GM19238 (cell line): Measurements from ENCODE around the gene SPINK13.
"Not testable (repeated sequence)": the region's sequence is repeated elsewhere in the genome, so short reads cannot be mapped to it uniquely, and the experiment has no call there.

ENCODE experiments used
- DNase-seq: peaks from one replicate; pipeline ENCODE4 v3.0.0; 2011; ENCODE audit warnings: low spot score; ENCODE audit not compliant: insufficient read length

SPINK13 gene, protein sequence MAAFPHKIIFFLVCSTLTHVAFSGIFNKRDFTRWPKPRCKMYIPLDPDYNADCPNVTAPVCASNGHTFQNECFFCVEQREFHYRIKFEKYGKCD

GRCh38 chr5:148268566-148268965, at the start of gene SPINK13:
TSS of gene SPINK13 (plus strand) at chr5:148268794. CDS start at chr5:148270073, 1,279 bp downstream.
- no peak for DNase-seq

- DNase-seq, result no peak
These were observed 47.1 kb upstream of the SPINK13 start for GRCh38 chr5:148221508-148221907.

GRCh38 chr5:148224117-148224742, 44.4 kb upstream of the SPINK13 start:
- DNase-seq, result no peak

GRCh38 chr5:148228392-148228984, 40.1 kb upstream of the SPINK13 start:
- no peak for DNase-seq

- DNase-seq, result no peak
These were observed 38.8 kb upstream of the SPINK13 start for GRCh38 chr5:148229840-148230239.

GRCh38 chr5:148230240-148230639, 38.4 kb upstream of the SPINK13 start:
- no peak for DNase-seq

GRCh38 chr5:148237785-148238417, 30.7 kb upstream of the SPINK13 start:
- no peak for DNase-seq

- DNase-seq, result no peak
These were observed 30.2 kb upstream of the SPINK13 start, which contains the start of gene MARCOL for GRCh38 chr5:148238418-148238794. TSS of gene MARCOL (plus strand) at chr5:148238525. CDS start at chr5:148238598, 73 bp downstream.

- DNase-seq, result no peak
These were observed 19.7 kb upstream of the SPINK13 start for GRCh38 chr5:148248894-148249293.

DNA sequence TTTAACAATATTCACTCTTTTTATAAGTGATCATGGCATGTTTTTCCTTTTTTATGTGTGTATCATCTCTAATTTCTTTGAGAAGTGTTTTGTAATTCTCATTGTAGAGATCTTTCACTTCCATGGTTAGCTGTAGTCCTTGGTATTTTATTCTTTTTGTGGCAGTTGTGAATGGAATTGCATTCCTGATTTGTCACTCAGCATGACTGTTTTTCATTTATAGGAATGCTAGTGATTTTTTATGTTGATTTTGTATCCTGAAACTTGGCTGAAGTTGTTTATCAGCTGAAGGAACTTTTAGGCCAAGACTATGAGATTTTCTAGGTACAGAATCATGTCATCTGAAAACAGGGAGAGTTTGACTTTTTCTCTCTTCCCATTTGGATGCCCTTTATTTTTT, 13.1 kb upstream of the SPINK13 start:
- DNase-seq, result no peak

DNA sequence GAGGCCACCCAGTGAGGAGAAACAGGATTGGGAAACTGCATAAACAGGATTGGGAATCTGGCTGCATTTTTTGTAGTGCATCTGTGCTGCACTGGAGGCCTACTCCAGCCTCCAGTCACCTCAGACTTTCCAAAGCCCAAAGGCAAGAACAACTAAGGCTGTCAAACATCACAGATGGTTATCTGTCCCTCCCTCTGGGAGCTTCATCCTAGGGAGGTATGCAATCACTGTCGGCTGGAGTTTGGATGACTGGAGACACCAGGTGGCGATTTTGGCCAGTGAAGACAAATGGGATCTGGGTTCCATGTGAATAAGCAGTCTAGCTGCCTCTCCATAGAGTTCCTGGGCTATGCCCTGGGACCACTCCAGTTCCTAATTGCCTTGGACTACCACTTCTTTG, 9.3 kb upstream of the SPINK13 start:
- DNase-seq, result no peak

GRCh38 chr5:148261221-148261620, 7.4 kb upstream of the SPINK13 start:
- no peak for DNase-seq

DNA sequence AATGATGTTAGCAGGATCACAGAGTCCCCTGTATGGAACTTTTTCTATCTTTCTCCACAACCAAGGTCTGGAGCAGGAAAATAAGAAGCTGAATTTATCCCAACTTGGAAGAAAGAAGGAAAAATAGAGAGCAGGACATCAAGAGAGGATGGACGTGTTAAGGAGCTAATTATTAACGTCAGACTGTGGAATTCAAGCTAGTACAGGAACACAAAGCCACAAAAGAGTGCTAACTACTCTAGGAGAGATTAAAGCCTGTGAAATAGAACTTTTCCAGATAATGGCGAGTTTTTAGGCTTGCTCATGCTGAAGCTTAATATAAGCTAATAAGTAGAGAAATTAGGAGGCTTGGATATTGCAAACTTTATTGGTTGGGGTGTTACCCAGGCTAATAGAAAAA, 632 bp upstream of the SPINK13 start:
- DNase-seq, result no peak

GRCh38 chr5:148275129-148275528, 6.5 kb downstream of the SPINK13 start:
- not testable (repeated sequence) for DNase-seq

- not testable (repeated sequence) for DNase-seq
These were observed 12.3 kb downstream of the SPINK13 start for GRCh38 chr5:148280893-148281292.

DNA sequence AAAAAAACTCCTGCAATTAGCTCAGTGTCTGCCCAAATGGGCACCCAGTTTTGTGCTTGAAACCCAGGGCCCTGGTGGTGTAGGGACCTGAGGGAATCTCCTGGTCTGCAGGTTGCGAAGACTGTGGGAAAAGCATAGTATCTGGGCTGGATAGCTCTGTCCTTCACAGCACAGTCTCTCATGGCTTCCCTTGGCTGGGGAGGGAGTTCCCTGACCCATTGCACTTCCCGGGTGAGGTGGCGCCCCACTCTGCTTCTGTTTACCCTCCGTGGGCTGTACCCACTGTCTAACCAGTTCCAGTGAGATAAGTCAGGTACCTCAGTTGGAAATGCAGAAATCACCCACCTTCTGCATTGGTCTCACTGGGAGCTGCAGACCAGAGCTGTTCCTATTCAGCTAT, 12.7 kb downstream of the SPINK13 start:
- DNase-seq, result not testable (repeated sequence)

GRCh38 chr5:148290271-148291195, 21.9 kb downstream of the SPINK13 start:
- no peak for DNase-seq

GRCh38 chr5:148297731-148298130, 29.1 kb downstream of the SPINK13 start:
- no peak for DNase-seq

DNA sequence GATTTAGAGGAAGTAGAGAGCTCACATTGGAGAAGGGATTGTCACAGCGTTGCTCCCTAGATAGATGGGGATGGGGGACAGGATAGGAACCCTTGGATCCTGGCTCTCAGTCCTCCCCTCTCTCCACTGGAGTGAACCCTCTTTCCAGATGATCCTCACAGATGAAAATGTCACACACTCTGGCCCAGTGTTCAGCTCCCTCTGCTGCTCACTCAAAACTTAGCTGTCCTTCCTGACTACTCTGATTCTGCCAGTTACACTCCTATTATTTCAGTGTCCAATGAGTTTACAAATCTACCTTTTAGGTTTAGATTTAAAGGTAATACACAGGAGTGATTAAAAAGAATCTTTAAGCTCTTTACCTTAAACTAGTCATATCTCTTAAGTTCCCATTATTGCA, 37.9 kb downstream of the SPINK13 start:
- DNase-seq, result no peak

DNA sequence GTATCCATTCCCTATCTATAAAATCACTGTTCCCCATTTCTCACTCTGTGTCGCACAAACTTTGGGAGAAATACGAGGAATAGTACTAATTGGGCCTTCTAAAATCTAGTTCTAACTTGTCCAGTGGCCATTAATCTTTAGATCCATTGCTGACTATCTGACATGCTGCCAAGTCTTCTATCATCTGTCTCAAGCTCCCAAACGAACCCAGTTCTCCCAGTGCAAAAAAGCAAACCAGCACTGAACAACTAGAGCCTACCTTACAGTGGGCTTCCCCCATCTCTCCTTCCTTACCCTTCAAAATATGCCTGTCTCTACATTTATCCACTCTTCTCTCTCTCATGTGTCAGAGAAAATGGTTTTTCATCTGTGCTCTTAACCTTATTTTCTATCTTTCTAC, 40.4 kb downstream of the SPINK13 start:
- DNase-seq, result no peak

- no peak for DNase-seq
These were observed 41.2 kb downstream of the SPINK13 start for GRCh38 chr5:148309746-148310145.
